GM12874 (cell line): Measurements from ENCODE around the gene MRTFB.

Source experiments
- TF ChIP-seq, protein P1 (sequence below): IDR thresholded peaks from 2 replicates; pipeline ENCODE4 v1.5.1; 2011; ENCODE audit warnings: low read depth, mild to moderate bottlenecking, control low read depth, low read length, moderate library complexity; ENCODE audit not compliant: insufficient read depth

The MRTFB gene

DNA sequence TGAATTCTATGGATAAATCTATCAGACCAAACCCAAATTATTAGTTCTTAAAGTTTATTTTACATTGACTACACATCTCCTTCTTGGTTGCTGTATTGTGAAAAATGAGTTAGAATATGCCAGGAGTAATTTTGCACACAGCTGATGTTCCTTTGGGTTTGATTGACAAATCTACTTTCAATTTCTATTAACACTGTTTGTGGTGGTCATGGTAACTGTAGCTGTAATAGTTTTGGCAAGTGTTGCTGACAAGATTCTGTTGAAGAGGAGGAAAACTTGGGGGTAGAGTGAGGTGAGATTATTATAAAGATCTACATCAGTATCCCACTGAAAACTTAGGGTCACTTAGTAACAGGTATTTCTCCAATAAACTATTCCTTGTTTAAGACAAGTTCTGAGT is 30.3 kb downstream of the MRTFB start:
- TF ChIP-seq, protein P1, sequence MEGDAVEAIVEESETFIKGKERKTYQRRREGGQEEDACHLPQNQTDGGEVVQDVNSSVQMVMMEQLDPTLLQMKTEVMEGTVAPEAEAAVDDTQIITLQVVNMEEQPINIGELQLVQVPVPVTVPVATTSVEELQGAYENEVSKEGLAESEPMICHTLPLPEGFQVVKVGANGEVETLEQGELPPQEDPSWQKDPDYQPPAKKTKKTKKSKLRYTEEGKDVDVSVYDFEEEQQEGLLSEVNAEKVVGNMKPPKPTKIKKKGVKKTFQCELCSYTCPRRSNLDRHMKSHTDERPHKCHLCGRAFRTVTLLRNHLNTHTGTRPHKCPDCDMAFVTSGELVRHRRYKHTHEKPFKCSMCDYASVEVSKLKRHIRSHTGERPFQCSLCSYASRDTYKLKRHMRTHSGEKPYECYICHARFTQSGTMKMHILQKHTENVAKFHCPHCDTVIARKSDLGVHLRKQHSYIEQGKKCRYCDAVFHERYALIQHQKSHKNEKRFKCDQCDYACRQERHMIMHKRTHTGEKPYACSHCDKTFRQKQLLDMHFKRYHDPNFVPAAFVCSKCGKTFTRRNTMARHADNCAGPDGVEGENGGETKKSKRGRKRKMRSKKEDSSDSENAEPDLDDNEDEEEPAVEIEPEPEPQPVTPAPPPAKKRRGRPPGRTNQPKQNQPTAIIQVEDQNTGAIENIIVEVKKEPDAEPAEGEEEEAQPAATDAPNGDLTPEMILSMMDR: no peak

DNA sequence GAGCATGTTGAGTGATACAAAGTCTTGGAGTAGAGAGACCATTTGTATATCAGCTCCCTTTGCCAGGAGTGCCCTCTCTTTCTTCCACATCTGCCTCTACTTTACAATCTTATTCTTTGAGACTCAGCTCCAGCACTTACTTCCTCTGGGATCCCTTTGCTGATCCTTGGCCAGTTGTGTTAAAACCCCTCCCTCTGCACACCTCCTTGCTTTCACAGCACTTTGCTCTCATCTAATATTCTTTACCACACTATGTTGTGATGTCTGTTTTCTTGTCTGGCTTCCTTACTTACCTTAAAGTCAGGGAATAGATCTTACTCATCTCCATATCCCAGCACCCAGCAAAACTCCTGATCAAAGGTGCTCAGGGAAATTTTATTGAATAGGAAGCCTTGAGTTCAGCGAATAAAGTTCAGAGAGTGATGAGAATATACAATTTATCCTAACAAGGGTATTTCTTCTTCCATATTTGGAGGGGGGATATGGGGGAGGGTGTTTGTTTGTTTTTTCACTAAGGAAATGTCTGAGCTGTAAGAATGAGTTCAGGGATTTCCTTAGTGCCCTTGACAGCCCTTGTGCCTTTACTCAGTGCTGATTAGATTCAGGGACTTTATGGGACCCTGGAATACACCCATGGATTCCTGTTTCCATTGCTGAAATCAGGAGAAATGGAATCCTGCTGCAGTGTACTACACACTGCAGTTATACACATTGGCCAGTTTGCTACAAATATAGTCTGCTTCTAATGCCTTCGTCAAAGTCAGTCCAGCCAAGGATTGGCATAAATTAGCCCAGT is 32.0 kb downstream of the MRTFB start:
- TF ChIP-seq, protein P1: no peak

DNA sequence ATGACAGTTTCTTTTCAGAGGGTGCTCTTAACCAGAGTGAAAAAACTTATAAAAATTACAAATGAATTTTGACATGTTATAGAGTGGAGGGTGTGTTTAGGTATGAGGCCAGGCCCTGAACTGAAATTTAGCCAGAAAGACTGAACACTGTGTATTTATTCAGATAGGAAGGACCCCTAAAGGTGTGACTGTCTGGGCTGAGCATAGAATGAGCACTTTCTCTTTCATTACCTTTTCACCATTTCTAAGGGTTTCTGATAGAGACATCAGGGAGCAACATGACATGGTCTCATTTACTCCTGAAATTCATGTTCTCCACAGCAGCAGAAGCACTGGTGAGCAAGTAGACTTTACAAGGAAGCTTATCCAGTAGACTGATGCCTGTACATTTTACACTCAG is 32.9 kb downstream of the MRTFB start:
- TF ChIP-seq, protein P1: no peak

GRCh38 chr16:14105760-14106375 is 34.7 kb downstream of the MRTFB start:
- TF ChIP-seq, protein P1: no peak

- TF ChIP-seq, protein P1: no peak
Measured at GRCh38 chr16:14106457-14106856, 35.3 kb downstream of the MRTFB start.

DNA sequence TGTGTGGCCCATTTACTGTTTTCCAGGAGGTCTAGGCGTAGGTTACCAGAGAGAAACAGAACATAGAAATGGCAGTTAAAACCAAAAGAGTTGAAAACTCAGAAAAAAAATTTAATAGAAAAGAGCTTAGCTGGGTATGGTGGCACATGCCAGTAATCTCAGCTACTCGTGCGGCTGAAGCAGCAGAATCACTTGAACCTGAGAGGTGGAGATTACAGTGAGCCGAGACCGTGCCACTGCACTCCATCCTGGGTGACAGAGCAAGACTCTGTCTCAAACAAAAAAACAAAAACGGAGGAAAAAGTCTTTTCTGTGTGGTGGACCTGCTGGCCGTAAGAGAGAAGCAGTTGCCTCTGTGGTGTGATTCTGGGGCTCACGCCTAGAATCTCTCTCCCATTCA is 35.8 kb downstream of the MRTFB start:
- TF ChIP-seq, protein P1: no peak

DNA sequence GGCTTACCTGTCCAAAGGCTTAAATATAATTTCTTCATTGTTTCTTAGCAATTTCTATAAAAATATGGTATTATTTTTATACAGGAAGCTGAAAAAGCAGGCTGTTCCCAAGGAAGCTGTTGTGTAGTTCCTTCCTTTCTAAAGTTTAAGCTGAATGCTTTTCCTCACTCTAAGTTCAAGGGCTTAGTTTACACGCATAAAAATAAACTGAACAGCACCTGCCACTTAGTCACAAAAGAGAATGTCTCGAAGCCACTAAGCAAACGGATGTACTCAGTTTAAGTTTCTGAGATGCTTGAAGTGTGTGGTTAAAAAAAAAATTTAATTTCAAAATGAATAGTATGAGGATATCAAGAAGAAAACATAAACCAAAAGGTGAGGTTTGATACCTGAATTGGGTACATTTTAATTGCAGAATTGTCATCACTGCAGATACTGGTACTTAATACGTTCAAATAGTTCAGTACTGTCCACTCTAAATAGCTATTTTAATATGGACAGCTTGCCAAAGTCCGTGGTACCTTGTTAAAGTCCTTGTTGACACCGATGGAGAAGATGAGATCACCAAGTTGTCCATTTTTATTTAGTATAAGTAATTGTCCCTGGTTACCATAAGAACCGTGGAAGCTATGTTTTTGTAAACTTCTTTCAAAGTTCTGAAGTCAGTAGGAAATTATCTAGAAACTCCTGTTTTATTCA is 38.1 kb downstream of the MRTFB start:
- TF ChIP-seq, protein P1: no peak
